ENCODE measurements around the gene RAB7A.
A peak's percentile ranks its signal among the peaks of the same experiment; 100 is the strongest.
"Not testable (repeated sequence)": the region's sequence is repeated elsewhere in the genome, so short reads cannot be mapped to it uniquely, and the experiment has no call there.

Gene RAB7A

DNA sequence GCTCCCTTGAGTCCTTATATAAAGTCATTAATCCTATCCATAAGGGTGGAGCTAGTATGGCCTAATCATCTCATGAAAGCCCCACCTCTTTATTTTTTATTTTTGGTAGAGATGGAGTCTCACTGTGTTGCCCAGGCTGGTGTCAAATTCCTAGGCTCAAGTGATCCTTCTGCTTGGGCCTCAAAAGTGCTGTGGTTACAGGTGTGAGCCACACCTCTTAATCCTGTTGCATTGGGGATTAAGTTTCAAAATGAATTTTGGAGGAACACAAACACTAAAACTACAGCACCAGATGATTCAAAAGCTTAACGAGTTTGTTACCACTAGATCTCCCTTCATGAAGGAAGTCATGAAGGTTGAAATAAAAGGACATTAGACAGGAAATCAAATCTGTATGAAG lies 27.7 kb downstream of the RAB7A start:
- DNase-seq (ENCODE audit: low read depth, low spot score): no peak

DNA sequence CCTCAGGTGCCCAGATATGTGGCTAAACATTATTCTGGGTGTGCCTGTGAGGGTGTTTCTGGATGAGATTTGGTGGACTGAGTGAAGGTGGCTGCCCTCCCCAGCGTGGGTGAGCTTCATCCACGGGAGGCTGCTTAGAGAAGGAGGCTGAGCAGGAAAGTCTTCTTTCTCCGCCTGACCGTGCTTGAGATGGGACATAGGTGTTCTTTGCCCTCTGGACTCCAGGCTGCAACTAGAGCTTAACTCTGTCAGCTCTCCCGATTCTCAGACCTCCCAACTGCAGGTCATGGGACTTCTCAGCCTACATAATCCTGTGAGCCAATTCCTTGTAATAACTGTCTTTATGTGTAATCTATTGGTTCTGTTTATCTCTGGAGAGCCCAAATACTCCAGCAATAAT lies 34.1 kb downstream of the RAB7A start:
- no peak for DNase-seq (ENCODE audit: low read depth, low spot score)

DNA sequence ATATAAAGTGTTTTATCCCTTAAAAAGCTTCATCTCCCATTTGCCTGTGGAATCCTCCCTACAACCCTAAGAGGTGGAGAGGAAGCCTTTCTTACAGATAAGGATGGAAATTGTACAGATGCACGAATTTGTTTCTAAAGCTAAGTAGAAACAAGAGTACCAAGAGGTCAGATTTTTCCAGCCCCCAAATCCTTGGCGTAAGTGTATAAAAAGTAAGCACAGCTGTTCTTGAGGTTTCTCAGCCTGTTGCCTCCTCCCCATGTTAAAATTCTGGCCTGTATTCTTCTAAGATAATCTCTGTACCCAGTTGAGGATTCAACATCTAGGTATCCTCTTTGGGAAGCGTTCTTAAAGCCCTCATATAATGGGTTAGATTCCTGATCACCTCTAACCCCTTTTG lies 34.9 kb downstream of the RAB7A start:
- no peak for DNase-seq (ENCODE audit: low read depth, low spot score)

DNA sequence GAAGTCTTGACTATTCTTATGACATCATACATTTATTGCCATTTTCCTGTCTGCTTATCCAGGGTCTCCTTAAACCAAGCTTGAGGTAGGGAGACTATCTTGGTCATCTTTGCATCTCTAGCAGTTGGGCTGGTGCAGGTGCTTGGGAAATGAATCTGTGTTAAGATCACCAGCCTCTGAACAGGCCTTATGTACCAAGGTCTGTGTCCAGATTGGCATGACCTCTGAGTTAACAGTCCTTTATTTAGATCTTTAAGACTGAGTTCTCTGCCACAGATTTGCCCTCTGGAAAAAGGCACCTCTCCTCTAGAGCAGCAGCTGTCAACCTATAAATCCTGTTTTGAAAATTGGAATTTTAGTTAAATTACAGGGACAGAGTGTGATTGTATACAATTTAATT lies 35.4 kb downstream of the RAB7A start:
- no peak for DNase-seq (ENCODE audit: low read depth, low spot score)

DNA sequence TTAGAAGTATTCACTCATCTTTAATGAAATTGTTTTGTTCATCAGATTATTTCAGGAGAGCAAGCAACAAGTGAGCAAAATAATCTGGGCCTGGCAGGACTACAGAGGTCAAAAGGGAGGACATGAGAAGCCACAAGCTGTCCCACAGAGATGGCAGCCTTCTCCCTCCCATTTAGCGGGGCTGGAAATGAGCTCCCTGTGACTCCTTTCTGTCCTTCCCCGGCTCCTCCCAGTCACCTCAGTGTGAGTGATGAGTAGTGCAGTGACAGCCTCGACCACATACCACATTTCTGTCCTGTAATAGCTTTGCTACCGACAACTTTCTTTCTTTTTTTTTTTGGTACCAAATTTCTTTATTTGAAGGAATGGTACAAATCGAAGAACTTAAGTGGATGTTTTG lies 38.0 kb downstream of the RAB7A start:
- DNase-seq (ENCODE audit: low read depth, low spot score): no peak

DNA sequence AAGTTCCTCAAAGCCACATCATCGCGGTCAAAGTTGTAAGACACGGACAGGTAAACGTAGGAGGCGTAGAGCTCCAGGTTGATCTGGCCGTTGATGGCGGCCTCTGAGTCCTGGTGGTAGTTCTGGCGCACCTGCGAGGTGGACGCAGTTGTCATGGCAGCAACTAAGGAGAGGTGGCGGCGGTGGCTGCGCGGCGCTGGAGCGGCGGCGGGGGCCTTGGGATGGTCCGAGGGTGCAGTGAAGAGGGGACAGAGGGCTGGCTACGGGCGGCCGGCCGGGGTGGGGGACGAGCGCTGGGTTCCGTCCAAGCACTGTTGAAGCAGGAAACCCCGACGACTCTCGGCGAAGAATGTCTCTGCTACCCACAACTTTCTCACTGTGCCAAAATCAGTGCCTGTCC lies 38.9 kb downstream of the RAB7A start:
- DNase-seq (ENCODE audit: low read depth, low spot score): no peak

DNA sequence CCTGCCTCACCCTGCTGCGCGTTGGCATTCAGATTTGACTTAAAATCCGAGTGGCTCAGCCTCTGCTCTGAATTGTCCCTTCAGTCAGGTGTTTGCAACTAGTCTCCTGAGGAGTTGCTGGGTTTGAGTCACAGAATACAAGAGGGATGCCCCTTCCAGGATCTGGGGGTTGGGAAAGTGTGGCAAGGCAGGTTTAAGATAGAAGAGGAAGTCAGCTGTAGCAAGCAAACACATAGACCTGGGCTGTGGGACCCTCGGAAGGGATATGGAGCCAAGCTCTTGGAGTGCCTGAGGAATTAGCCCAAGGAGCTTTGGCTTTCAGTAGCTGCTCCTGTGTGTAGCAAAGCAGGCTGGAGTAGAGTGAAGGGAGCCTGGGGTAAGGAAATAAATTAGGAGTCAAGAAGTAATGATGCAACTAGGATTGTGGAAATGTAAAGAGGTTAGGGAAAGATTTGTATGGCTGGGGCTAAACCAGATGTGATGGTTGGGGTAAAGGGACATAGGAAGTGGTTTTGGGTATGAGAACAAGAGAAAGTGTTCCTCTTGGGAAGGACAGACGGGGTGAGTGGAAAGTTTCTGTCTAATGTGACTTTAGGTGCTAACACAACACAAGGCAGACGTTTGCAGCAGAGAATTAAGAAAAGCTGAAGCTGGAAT lies 41.2 kb downstream of the RAB7A start:
- DNase-seq (ENCODE audit: low read depth, low spot score): no peak

DNA sequence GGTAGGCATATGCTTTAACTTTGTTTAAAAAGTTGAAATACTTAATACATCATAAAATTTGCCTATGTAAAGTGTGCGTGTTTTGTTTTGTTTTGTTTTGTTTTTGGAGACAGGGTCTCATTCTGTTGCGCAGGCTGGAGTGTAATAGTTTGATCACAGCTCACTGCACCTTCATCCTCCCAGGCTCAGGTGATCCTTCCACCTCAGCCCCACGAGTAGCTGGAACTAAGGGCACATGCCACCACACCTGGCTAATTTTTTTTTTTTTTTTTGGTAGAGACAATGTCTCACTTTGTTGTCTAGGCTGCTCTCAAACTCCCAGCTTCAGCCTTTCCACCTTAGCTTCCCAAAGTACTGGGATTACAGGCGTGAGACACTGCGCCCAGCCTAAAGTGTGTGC lies 42.5 kb downstream of the RAB7A start:
- no peak for DNase-seq (ENCODE audit: low read depth, low spot score)

DNA sequence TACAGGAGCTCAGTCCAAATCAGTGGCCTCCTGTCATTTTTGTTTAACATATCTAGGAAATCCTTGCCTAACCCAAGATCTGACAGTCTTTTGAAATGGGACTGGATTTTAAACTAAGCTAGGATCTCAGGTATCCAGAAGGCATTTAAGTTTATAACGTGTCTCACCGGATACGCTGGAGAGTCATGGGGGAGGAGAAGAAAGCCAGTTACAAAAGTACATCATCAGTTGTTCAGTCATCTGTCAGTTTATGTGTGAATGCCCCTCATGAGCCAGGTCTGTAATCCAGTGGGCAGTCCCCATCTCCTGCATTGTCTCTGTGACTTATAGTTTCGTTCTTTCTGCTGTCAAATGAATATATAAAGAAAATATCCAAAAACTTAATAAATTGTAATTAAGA lies 44.4 kb downstream of the RAB7A start:
- DNase-seq (ENCODE audit: low read depth, low spot score): no peak

DNA sequence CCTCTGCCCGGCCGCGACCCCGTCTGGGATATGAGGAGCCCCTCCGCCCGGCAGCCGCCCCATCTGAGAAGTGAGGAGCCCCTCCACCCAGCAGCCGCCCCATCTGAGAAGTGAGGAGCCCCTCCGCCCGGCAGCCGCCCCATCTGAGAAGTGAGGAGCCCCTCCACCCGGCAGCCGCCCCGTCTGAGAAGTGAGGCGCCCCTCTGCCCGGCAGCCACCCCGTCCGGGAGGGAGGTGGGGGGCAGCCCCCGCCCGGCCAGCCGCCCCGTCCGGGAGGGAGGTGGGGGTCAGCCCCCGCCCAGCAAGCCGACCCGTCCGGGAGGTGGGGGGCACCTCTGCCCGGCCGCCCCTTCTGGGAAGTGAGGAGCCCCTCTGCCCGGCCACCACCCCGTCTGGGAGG lies 47.2 kb downstream of the RAB7A start:
- DNase-seq (ENCODE audit: low read depth, low spot score): not testable (repeated sequence)

DNA sequence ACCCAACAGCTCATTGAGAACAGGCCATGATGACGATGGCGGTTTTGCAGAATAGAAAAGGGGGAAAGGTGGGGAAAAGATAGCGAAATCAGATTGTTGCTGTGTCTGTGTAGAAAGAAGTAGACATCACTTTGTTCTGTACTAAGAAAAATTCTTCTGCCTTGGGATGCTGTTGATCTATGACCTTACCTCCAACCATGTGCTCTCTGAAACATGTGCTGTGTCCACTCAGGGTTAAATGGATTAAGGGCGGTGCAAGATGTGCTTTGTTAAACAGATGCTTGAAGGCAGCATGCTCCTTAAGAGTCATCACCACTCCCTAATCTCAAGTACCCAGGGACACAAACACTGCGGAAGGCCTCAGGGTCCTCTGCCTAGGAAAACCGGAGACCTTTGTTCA lies 47.6 kb downstream of the RAB7A start:
- DNase-seq (ENCODE audit: low read depth, low spot score): not testable (repeated sequence)

DNA sequence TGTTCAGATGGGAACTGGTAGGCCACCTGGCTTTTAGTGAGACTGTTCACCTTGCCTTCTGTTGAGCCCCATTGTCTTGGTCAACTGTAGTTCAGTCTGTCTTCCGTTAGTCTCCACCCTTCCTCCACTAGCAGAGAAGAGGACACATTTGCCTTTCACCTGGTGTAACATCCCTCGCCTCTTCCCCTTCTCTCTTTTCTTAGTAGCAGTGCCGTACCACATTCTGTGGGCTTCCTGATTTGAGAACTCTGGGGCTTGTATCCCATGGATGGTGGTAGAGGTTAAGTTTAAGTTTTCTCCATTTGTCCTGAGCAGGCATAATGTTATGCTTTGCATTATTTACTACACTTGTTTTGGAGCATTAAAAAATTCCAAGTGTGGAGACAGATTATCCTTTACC lies 49.3 kb downstream of the RAB7A start:
- no peak for DNase-seq (ENCODE audit: low read depth, low spot score)

DNA sequence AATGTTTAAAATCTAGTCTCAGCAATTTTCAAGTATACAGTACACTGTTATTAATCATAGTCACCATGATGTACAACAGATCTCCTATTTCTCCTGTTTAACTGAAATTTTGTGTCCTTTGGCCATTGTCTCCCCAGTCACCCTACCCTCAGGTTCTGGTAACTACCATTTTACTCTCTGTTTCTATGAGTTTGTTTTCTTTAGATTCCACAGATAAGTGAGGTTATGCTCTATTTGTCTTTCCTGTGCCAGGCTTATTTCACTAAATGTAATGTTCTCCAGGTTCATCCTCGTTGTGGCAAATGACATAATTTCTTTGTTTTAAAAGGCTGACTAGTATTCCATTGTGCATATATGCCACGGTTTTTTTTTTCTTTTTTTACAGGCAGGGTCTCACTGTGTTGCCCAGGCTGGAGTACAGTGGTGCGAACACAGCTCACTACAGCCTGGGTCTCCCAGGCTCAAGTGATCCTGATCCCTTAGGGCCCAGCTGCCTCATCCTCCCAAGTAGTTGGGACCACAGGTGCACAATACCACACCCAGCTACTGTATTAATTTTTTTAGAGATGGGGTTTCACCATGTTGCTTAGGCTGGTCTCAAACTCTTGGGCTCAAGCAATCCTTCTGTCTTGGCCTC lies 50.0 kb downstream of the RAB7A start:
- DNase-seq (ENCODE audit: low read depth, low spot score): no peak

DNA sequence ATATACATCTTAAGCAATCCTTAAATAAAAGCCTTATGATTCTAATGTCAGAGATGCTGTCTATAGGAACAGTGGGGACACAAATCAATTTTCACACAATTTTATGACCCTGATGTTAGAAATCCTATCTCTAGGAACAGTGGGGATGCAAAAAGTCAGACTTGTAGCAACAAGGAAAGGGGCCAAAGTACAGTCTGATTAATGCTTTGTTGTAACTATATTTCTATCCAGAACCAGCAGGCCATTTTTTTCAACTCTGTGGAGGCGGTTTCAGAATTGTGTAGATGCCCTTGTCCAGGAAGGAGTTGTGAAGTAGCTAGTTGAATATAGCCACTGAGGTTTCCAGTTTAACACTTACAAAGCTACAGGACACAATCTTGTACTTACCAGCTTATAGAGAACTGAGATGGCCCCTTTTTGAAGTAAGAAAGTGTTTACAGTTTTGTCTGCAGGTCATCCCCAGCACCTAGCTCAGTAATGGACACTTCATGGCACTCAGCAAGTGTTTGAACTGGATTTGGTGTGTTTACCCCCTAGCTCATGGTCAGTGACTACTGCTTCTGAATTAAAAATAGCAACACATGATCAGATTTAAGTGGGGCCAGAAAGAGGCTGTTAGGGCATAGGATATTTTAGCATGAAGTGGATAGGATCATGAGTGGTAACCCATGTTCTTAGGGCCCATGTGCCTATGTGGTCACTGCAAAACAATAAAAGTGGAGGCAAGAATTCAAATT lies 54.3 kb downstream of the RAB7A start:
- no peak for DNase-seq (ENCODE audit: low read depth, low spot score)

DNA sequence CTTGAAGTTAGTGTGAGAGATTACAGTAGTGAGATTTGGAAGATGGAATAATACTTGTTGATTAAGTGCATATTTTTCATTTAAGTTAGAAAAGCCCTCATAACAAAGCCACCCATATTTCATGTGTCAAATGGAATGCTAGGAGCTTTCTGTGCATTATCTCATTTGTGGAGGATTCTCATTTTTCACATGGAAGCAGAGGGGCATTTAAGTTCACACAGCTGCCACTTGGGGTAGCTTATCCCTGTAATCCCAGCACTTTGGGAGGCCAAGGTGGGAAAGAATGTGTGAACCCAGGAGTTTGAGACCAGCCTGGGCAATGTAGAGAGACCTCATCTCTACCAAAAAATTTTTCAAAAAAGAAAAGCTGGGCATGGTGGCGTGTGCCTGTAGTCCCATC lies 55.2 kb downstream of the RAB7A start:
- no peak for DNase-seq (ENCODE audit: low read depth, low spot score)

DNA sequence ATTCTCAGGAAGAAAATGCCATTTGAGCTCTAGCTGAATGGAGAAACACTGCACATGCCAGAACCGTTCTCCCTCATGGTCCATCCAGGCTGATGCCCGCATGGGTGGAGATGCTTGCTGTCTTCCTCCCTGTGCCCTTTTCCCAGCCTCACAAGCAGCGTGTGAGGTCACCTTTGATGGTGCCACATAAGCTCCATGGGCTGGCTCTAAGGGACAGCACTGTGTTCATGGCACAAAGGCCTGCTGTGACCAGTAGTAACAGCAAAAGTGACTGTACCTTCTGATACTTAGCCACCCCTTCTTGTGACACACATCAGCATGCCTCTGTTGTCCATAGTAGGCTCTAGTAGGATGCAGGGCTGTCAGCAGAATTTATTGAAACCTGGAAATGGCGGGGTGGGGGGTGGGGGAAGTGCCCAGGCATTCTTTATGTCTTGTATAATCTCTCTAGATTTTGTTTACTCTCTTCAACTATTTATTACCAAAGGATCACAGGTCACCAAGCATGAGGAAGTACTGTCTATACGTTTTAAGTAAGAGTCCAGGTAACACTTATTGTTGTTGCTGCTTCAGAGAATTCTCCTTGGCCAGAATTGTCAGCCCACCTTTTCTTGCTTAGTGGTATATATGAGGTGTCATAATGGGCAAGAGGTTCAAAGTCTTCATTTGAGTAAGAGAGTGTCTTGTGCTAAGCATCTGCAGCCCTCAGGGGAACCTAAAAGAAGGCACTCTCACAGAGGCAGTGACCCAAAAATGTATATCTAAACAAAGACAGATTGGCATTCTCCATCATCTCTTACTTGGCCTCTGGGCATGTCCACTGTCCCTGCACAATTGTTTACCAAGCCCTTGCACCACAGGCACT lies 56.5 kb downstream of the RAB7A start:
- no peak for DNase-seq (ENCODE audit: low read depth, low spot score)

DNA sequence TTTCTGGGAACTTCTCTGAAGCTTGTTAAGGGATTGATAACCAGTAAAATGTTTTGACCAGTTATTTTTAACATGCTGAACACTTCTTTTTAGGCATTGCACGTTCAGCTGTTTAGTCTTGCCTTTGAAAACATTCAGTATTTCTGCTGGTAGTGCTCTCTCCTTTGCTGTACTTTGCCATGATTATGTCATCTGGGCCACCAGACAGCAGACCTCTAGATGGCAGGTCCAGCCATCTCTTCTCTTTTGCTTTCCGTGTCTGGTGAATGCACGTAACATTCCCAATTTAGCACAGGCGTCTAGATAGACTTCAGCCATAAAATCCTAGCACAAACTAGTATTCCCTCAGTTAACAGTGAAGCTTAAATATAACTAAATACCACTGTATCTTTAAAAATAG lies 57.8 kb downstream of the RAB7A start:
- DNase-seq (ENCODE audit: low read depth, low spot score): no peak

DNA sequence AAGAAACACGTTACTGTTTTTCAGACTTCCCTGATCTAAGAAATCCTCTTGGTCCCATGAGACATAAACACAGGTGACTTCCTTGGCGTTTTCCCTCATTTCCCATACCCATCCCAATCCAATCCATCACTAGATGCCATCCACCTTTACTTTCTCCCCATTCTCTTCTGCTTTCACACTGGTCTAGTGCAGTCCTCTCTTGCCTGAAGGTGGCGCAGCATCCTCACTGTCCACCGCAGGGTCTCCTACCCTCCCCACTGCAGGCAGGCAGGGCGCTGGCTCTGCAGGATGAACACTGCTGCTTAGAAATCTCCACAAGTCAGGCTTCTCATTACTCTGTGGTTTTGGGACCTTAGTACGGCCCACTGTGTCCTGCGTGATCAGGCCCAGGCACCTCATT lies 58.2 kb downstream of the RAB7A start:
- peak; percentile 77 for DNase-seq (ENCODE audit: low read depth, low spot score)

DNA sequence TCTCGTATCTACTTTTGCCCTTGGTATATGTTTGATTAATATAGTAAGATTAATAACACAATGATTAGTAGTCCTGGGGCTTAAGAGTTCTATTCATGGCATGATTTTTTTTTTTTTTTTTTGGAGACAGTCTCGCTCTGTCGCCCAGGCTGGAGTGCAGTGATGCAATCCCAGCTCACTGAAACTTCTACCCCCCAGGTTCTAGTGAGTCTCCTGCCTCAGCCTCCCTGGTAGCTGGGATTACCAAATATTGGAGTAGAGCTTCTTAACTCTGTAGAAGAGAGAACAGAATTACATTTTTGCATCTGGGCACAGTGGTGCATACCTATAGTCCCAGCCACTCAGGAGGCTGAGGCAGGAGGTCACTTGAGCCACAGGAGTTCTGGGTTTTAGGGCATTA lies 58.9 kb downstream of the RAB7A start:
- no peak for DNase-seq (ENCODE audit: low read depth, low spot score)

DNA sequence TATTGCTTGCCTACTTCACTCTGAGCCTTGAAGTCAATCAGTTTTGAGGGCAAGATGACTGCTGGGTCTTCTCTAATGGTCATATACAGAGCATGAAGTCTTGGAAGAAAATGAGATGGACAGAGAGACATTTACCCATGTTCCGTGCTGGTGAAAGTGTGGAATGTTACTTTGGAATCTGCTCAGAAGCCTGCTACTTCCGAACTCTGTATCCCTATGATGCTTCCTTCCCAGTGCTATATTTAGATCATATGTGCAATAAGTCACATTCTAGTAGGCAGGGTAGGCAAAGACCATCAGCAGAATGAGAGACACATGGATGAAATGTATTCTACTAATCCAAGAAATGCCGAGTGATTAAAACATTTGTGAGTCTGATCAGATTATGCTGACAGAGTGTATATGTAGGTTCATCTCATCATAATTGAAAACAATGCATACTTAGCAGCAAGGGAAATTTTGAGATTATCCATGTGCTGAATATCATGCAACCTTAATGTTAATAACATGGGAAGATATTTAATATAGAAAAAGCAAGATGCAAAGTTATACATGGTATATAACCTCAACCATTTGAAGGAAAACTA lies 60.5 kb downstream of the RAB7A start:
- DNase-seq (ENCODE audit: low read depth, low spot score): no peak
